Activated T-helper 9 cell treated with anti-CD3 and anti-CD28 coated beads, Interleukin-2, amount 50 U/mL, for 16 hours (primary cell): Measurements from ENCODE around the gene FRMD4B.

Experiments
- DNase-seq: peaks from one replicate; pipeline ENCODE4 v3.0.0-alpha.2; 2020; ENCODE audit warnings: low read depth

FRMD4B gene

GRCh38 chr3:69321301-69322157 lies 64.4 kb downstream of the FRMD4B start:
- no peak for DNase-seq

- DNase-seq = no peak
These were observed 65.0 kb downstream of the FRMD4B start for GRCh38 chr3:69320871-69321271.

DNA sequence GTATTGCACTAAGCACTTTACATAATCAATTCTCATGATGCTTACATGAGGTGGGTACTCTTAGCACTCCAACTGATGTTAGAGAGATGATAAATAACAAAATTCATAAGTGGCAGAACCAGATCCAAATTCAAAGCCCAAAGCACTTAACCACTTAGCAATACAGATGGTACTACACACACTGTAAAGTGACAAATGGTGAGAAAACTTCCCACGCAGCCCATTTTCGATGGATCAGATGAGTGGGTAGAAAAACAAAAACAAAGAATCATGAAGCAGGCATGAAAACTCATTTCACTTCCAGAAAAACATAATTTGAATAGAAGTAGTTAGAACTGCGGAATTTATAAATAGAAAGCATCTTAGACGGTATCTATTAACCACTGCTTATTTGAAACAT lies 66.2 kb downstream of the FRMD4B start:
- no peak for DNase-seq

DNA sequence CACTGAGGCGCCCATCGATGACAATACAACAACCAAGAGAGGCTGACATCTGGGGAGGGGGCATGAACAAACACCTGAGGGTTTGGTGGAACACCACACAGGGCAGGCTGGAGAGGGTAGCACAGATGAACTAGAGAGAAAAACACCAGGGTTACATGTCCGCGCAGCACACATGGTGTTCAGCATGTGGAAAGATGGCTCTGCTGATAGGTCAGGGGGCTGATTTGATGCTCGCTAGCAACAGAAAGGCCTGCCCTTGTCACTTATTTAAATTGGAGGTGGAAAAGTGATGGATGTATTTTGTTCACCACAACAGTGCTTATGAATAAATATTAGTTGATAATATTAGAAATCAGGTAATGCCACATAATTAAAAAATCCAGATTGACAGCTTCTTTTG lies 67.5 kb downstream of the FRMD4B start:
- no peak for DNase-seq

GRCh38 chr3:69313251-69313650 lies 72.6 kb downstream of the FRMD4B start:
- DNase-seq = no peak

DNA sequence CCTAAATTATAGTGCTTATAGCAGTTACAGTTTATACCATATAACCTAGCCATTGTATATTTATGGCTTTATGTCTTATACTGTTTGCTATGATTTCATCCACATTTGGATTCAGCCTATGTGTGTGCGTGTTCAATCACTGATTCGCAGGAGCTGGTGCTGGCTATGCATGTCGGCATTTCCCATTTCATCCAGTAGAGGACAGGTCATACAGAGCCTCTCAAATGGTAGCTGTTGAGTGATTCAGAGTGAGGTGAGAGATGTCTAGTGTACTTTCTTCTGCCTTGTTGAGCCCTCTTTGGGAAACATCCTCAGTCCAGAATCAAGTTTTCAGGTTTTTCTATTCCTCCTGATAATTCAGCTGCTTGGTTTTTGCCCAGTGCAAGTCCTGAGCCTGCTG lies 76.1 kb downstream of the FRMD4B start:
- DNase-seq = no peak

DNA sequence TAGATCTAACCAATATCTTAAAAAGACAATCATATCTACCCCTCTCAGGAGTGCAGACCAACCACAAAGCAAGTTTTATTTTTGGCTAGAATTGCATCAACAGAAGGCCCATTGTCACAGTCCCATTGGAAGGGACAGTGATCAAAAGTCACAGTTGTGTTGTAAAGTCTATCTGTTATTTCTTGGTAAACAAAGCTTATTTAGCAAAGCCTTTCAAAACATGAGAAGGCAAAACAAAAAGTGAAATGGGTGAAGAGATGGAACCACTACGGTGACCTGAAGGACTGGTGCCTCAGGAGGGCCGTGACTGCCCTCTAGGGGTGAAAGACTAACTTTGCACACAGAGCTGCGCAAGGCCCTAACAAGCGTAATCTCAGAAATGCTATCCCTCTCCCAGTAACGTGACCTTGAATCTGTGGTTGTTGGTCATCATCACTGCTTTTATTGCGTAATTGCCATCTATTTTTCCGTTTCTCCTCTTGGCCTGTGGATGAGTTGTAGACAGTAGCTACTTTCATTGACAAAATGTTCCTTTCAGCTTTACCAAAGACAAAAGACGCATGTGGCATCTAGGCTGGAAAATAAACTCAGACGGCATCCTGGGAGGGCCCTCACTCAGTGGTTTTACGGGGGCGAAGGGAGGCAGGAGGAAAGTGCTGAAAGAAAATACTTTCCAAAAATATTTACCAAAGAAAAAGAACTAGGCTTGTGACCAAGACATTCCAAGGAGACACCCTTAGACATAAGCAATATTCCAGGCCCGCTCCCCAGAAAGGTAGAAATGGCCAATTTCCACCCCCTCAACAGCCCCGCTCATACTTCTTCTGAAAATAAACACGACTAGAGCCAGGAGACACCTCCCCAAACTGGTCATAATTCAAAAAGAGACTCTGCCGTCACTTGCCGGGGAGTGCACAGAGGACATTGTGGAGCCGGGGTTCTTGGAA lies 79.4 kb downstream of the FRMD4B start:
- DNase-seq = peak; percentile 50

GRCh38 chr3:69305011-69305410 lies 80.9 kb downstream of the FRMD4B start:
- DNase-seq = no peak

DNA sequence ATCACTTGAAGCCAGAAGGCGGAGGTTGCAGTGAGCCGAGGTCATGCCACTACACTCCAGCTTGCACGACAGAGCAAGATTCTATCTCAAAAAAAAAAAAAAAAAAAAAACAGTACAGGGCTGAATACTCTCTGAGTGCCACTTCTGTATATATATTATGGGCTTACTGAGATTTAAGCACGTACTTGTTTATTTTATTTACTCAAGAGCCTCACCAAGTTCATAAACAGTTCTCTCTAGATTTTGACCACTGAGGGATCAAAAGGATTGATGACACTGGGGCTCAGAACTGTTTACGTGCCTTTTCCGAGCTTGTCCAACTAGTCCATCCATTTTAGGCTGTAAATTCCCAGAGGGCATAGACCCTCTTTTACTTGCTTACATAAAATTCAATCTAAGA lies 81.5 kb downstream of the FRMD4B start:
- no peak for DNase-seq

DNA sequence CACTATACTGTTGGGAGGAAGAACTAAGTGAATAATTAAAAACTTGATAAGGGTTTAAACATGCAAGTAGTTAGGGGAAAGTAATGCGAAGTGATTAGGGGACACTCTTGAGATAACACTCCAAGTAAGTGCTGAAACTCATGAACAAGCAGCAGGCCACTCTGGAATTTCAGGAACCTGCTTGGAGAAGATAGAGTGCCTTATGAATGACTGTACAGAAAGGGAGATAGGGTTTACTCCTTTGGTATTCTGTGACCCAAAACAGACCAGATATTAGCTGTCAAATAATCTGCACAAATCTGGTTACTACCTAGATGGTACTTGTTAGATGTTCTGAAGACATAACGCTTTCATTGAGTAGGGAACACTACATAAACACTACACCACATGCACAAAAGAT lies 85.6 kb downstream of the FRMD4B start:
- no peak for DNase-seq

GRCh38 chr3:69299344-69299743 lies 86.5 kb downstream of the FRMD4B start:
- no peak for DNase-seq

DNA sequence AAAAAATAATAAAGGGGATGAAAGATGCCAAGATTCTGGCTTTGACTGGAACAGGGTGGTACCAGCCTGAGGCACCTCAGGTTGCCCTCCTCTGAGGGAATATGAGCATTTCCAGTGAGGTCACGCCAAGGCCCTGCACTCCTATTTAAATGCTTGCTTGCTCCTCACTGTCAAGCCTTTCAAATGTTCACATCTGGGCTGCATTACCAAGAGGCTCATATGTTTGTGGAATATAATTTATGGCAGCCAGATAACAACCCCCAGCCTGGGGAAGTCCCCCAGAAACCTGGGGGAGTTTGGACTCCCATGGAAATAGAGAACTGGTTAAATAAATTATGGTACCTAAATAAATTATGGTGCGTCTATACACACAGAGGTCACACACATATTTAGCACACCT lies 88.4 kb downstream of the FRMD4B start:
- DNase-seq = no peak

DNA sequence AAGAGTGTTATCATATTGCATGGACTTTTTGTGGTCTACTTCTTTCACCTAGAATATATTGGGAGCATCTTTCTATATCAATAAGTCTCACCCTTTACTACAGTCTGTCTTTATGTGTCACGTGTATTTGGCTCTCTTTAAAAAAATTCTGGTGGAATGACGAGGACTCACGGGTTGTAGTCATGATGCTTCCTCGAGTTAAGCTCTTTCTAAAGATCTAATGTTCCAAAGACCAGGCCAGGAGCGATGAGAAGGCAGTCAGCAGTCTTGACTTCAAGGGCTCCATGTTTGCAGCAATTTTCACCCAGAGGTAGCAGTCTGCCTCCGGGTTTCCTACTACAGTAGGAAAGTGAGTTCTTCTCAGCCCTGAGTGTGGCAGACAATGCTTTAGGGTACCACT lies 88.9 kb downstream of the FRMD4B start:
- no peak for DNase-seq

GRCh38 chr3:69294014-69294766 lies 91.7 kb downstream of the FRMD4B start:
- no peak for DNase-seq

DNA sequence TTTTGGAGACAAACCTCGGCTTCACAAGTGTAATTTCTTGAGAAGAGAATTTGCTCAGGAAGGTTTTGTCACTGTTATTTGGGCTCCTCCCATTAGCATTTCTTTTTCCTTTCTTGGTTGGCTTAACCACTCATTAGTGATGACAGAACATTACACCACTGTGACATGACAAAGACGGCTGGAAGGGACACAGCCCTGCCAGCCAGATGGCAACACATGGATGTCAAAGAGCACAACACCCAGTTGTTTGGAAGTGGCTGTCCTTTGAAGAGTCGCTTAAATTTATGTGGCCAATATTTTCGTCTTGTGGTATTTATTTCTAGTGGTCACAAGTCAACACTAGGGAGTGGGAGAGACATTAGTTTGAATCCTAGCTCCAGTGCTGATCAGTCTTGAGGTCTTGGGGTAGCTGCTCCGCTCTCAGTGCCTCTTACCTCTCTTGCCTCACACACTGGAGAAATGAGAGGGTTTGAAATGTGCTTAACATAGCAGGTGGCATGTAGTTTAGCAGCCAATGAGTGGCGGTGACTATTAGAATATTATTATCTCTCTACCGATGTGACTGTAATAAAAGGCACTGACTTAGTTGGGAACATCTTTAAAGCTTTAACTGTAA lies 92.8 kb downstream of the FRMD4B start:
- DNase-seq = no peak

GRCh38 chr3:69292185-69292584 lies 93.7 kb downstream of the FRMD4B start:
- no peak for DNase-seq

DNA sequence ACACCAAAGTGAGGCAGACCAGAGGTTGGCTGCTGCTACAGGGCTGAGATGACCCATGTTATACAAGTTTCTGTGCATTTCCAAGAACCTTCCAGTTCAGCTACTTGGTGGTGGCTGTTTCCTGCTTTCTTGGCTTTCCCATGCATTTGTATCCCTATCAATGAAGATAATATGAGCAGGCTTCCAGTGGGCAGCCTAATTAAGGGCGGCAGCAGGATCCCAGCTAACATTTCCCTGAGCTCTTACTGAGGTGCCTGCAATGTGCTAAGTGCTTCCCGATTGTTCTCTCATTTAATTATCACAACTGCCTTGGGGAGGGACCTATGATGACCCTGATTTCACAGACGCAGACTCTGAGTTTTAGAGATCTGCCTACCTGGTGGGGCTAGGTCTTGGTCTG lies 95.5 kb downstream of the FRMD4B start:
- no peak for DNase-seq

DNA sequence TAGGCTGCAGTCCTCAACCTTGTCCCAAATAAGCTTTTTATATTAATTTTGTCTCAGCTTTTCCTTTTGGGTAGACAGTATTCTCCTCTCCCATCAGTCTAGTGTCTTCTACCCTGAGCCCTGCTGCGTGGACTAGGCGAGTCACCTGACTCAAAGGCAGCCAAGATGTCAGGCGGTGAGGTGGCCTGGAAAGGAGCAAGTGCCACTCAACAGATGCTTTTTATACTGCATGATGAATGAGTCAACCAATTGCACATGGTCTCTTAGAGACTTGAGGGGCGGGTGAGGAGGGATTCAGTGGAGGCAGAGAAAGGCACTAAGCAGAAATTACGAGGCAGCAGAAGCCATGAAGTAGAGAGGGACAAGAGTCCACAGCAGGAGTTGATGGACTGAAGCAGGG lies 95.9 kb downstream of the FRMD4B start:
- DNase-seq = no peak

DNA sequence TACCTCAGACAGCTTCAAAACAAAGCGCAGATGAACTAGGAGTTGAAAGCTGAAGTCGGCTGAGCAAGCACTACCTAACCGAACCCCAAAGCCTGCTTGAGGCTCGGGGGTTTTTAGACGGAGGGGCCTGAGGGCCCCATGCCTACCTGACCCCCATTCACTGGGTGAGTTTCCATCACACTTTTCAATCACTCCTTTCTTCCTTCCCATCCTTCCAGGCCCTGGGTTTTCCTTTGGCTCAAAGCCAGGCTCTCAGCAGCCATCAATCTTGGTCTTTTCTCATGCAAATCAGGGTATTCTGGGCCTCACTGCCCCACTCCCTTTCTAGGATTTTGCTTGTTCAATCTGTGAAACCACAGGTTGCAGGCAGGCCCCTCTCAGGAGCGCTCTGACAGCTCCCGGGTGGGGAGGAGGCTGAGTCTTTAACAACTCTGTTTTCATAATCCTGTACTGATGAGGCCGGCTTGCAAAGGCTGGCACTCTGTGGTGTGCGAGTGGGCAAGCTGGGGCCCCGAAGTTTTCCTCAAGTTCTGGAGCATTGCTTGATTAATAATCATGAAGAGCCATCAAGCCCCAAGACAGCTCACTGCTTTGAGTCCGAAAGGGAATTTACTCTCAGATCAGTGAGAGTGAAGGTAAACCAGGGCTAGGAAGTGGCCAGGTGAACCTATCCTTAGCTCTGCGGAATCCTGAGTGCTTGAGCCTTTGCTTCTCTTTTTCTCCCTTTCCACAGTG lies 97.6 kb downstream of the FRMD4B start:
- DNase-seq = peak; percentile 39

DNA sequence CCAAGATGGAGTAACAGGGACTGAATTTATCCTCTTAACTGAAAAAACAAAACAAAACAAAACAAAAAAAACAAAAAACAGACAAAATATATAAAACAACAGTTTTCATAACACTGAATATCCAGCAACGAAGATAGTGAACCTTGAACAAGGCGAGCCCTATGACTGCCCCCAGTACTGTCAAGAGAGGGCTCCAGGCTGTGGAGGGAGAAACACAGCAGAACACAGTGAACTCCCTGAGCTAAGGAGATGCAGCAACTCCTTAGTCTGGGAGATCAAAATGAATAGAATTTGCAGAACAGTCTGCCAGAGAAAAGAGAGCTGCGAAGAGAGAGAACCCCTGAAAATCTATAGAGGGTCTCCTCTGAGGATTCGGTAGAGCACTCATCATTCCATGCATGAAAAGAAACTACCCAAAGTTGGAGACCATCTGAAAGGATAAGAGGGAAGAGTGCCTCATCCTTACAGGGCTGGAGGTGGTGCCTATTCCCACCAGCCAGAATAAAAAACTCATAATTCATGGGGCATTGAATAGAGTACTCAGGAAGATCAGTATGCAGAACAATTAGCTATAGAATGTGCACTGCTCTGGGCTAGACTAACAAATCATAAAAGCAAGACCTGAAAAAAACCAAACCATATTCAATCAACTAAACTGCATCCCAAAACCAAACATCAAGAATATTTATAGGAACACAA lies 101.8 kb downstream of the FRMD4B start:
- no peak for DNase-seq

- DNase-seq = no peak
These were observed 102.4 kb downstream of the FRMD4B start for GRCh38 chr3:69283496-69283895.
